GM18861 (cell line): Measurements from ENCODE around the gene WNK1.
"Not testable (repeated sequence)": the region's sequence is repeated elsewhere in the genome, so short reads cannot be mapped to it uniquely, and the experiment has no call there.

ENCODE experiments used
- ATAC-seq: cut with Tn5 transposase; IDR thresholded peaks from one replicate; pipeline ENCODE4 v1.9.1; 2021; ENCODE audit not compliant: unreplicated experiment

The WNK1 gene

GRCh38 chr12:740921-741320 is 11.5 kb upstream of the WNK1 start:
- ATAC-seq: no peak

- ATAC-seq: no peak
Observed at GRCh38 chr12:749751-750270, 2.6 kb upstream of the WNK1 start.

GRCh38 chr12:750366-751191 is 1.8 kb upstream of the WNK1 start:
- ATAC-seq: no peak

- peak; percentile 34 for ATAC-seq
Observed at GRCh38 chr12:751192-751998, 984 bp upstream of the WNK1 start.

- peak; percentile 22 for ATAC-seq
Observed at GRCh38 chr12:752695-753610, 574 bp downstream of the WNK1 start.

GRCh38 chr12:753611-754472 is 1.5 kb downstream of the WNK1 start:
- ATAC-seq: no peak

GRCh38 chr12:754473-754820 is 2.1 kb downstream of the WNK1 start:
- no peak for ATAC-seq

GRCh38 chr12:754851-755562 is 2.6 kb downstream of the WNK1 start:
- ATAC-seq: no peak

- no peak for ATAC-seq
Observed at GRCh38 chr12:759628-760027, 7.2 kb downstream of the WNK1 start.

GRCh38 chr12:761256-761655 is 8.9 kb downstream of the WNK1 start:
- no peak for ATAC-seq

- ATAC-seq: no peak
Observed at GRCh38 chr12:765840-766239, 13.5 kb downstream of the WNK1 start.

GRCh38 chr12:768434-768833 is 16.1 kb downstream of the WNK1 start:
- ATAC-seq: no peak

GRCh38 chr12:770479-770878 is 18.1 kb downstream of the WNK1 start:
- no peak for ATAC-seq

GRCh38 chr12:772056-772697 is 19.8 kb downstream of the WNK1 start:
- ATAC-seq: no peak

- ATAC-seq: no peak
Observed at GRCh38 chr12:774051-774614, 21.8 kb downstream of the WNK1 start.

GRCh38 chr12:775973-776771 is 23.8 kb downstream of the WNK1 start:
- not testable (repeated sequence) for ATAC-seq

GRCh38 chr12:776772-777373 is 24.5 kb downstream of the WNK1 start:
- ATAC-seq: not testable (repeated sequence)
